ENCODE measurements around the gene MRPS34.

The MRPS34 gene

GRCh38 chr16:1789643-1790045 is 16.7 kb upstream of the MRPS34 start:
- TF ChIP-seq CTCF (IDR thresholded peaks at IDR 0.05; ENCODE audit: low read depth, low read length, missing control alignments): no peak
- peaks cover 27% of the 10 kb centered on the region for H3K36me3 ChIP-seq (replicated peaks)
- no peak overlapping the region for H3K4me3 ChIP-seq (ENCODE audit: low read depth, low read length)

GRCh38 chr16:1788708-1789100 is 15.8 kb upstream of the MRPS34 start:
- H3K27me3 ChIP-seq (replicated peaks): no peaks in the 10 kb centered on the region
- no peak overlapping the region for H3K27ac ChIP-seq
- TF ChIP-seq CTCF (IDR thresholded peaks at IDR 0.05; ENCODE audit: low read depth, low read length, missing control alignments): no peak
- peaks cover 27% of the 10 kb centered on the region for H3K36me3 ChIP-seq (replicated peaks)
- no peak overlapping the region for H3K4me3 ChIP-seq (ENCODE audit: low read depth, low read length)
- in situ Hi-C loops (cut with HindIII; ENCODE audit: low pct_ligation_motif_present, low sequenced_read_pairs): no loop called here
- no peak for DNase-seq

More at GRCh38 chr16:1789643-1790045, 16.7 kb upstream of the MRPS34 start:
- no peak for DNase-seq
- Histone ChIP-seq H3K27me3 (replicated peaks) (no peaks in the 10 kb centered on the region), H3K27ac (no peak overlapping the region)
- in situ Hi-C loops (cut with HindIII; ENCODE audit: low pct_ligation_motif_present, low sequenced_read_pairs): no loop called here

- no peak for DNase-seq
- Histone ChIP-seq H3K27me3 (replicated peaks) (no peaks in the 10 kb centered on the region), H3K4me3 (ENCODE audit: low read depth, low read length) (no peak overlapping the region), H3K36me3 (replicated peaks) (peaks cover 27% of the 10 kb centered on the region), H3K27ac (no peak overlapping the region)
- in situ Hi-C loops (cut with HindIII; ENCODE audit: low pct_ligation_motif_present, low sequenced_read_pairs): no loop called here
- TF ChIP-seq CTCF (IDR thresholded peaks at IDR 0.05; ENCODE audit: low read depth, low read length, missing control alignments): no peak
Observed at GRCh38 chr16:1788095-1788707, 15.3 kb upstream of the MRPS34 start.

GRCh38 chr16:1787322-1788094 is 14.6 kb upstream of the MRPS34 start:
- Histone ChIP-seq H3K27me3 (replicated peaks) (no peaks in the 10 kb centered on the region), H3K4me3 (ENCODE audit: low read depth, low read length) (no peak overlapping the region), H3K27ac (no peak overlapping the region), H3K36me3 (replicated peaks) (peaks cover 27% of the 10 kb centered on the region)
- no peak for DNase-seq
- TF ChIP-seq CTCF (IDR thresholded peaks at IDR 0.05; ENCODE audit: low read depth, low read length, missing control alignments): no peak
- in situ Hi-C loops (cut with HindIII; ENCODE audit: low pct_ligation_motif_present, low sequenced_read_pairs): no loop called here

- Histone ChIP-seq H3K4me3 (ENCODE audit: low read depth, low read length) (no peak overlapping the region), H3K27ac (no peak overlapping the region), H3K27me3 (replicated peaks) (no peaks in the 10 kb centered on the region), H3K36me3 (replicated peaks) (peaks cover 27% of the 10 kb centered on the region)
- no peak for DNase-seq
- no peak for TF ChIP-seq CTCF (IDR thresholded peaks at IDR 0.05; ENCODE audit: low read depth, low read length, missing control alignments)
- in situ Hi-C loops (cut with HindIII; ENCODE audit: low pct_ligation_motif_present, low sequenced_read_pairs): no loop called here
Observed at GRCh38 chr16:1787056-1787321, 14.1 kb upstream of the MRPS34 start.
